ENCODE data around the gene USP43. TPM values are rescaled to one million over a fixed set of nuclear protein-coding genes. Genes with fewer than 3 reads are reported as not detected.

The USP43 gene
- polyA plus RNA-seq, 1 donor (not counting 4 experiments of a cell fraction or from before 2014, with no cell fraction given): 2.2 TPM

DNA sequence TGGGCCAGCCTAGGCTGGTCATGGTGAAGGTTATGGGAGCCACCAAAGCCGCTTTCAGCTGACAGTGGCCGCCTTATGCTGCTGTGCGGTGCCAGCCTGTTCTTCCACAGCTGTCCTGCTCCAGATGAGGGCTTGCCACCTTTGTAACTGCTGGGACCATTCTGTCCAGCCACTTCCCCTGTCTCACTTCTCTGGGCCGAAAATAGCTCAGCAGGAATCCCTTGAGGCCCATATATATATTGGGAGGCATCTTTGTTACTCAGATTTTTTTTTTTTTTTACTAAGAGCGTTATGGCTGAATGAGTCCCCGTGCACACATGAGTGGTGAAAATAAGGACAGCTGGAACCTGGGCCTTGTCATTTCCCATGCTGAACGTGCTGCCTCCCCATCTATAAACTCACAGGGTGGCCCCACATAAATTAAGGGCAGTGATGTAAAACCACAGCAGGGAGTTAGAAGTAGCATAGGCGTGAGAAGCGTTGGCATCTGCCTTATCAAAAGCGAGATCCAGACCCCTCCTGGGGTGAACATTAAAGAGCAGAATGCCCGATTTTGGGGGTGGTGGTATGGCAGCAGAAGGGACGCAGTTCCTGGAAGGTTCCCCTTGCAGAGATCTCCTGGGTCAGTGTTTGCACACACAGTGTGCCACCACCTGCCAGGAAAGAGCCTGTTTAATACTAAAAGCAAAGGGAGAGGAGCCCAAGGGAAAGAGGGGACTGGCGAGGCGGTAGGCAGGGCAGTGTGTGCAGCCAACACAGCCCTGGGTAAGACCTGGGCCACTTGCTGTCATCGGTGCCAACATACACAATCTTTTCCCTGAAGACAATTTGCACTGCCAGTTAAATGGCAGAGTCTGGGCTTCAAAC is 57.8 kb downstream of the USP43 start:
- FAIRE-seq (no peak), DNase-seq (ENCODE audit: low read depth, low spot score) (no peak)
- dilution Hi-C loops (cut with MboI; ENCODE audit: extremely low pct_ligation_motif_present, low sequenced_read_pairs): no loop called here
- H3K36me3 ChIP-seq (ENCODE audit: control insufficient read depth in 2 of 2, extremely low read depth in 1 of 2, insufficient read depth in 2 of 2, low read length in 2 of 2): peaks cover 14% of the 10 kb centered on the region in 2 experiments
- H3K4me1 ChIP-seq (ENCODE audit: control insufficient read depth, extremely low read depth, insufficient read depth, low read length): no peaks in the 10 kb centered on the region
- H4K20me1 ChIP-seq (ENCODE audit: control insufficient read depth, extremely low read depth, insufficient read depth, low read length): no peaks in the 10 kb centered on the region
- H2AFZ ChIP-seq (ENCODE audit: control insufficient read depth, low read length): no peak overlapping the region
- no peaks in the 10 kb centered on the region for H3K79me2 ChIP-seq (ENCODE audit: control insufficient read depth, insufficient read depth, low read length)
- H3K27ac ChIP-seq (ENCODE audit: control insufficient read depth, insufficient read depth, low read length): no peak overlapping the region
- no peaks in the 10 kb centered on the region for H3K9me3 ChIP-seq (ENCODE audit: control insufficient read depth, low read depth, low read length)
- TF ChIP-seq EZH2 (IDR thresholded peaks at IDR 0.05; ENCODE audit: low read length): no peak
- TF ChIP-seq, protein P1, sequence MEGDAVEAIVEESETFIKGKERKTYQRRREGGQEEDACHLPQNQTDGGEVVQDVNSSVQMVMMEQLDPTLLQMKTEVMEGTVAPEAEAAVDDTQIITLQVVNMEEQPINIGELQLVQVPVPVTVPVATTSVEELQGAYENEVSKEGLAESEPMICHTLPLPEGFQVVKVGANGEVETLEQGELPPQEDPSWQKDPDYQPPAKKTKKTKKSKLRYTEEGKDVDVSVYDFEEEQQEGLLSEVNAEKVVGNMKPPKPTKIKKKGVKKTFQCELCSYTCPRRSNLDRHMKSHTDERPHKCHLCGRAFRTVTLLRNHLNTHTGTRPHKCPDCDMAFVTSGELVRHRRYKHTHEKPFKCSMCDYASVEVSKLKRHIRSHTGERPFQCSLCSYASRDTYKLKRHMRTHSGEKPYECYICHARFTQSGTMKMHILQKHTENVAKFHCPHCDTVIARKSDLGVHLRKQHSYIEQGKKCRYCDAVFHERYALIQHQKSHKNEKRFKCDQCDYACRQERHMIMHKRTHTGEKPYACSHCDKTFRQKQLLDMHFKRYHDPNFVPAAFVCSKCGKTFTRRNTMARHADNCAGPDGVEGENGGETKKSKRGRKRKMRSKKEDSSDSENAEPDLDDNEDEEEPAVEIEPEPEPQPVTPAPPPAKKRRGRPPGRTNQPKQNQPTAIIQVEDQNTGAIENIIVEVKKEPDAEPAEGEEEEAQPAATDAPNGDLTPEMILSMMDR (optimal IDR thresholded peaks at IDR 0.05 in 1 of 3, IDR thresholded peaks at IDR 0.05 in 1 of 3, conservative IDR thresholded peaks at IDR 0.05 in 1 of 3; ENCODE audit: extremely low read depth in 1 of 3, insufficient read depth in 2 of 3, low read length in 3 of 3): no peak
- no peaks in the 10 kb centered on the region for H3K27me3 ChIP-seq (ENCODE audit: control insufficient read depth, extremely low read depth, insufficient read depth, low read length)
- no peak overlapping the region for H3K4me2 ChIP-seq (ENCODE audit: control insufficient read depth, extremely low read depth, insufficient read depth, low read depth, low read length)
- H3K9me1 ChIP-seq (ENCODE audit: control insufficient read depth, extremely low read depth, insufficient read depth, low read length): no peaks in the 10 kb centered on the region
- no peak overlapping the region for H3K4me3 ChIP-seq (ENCODE audit: control insufficient read depth in 2 of 3, extremely low read depth in 1 of 3, insufficient read depth in 2 of 3, low read depth in 1 of 3, low read length in 3 of 3)
- no peak overlapping the region for H3K9ac ChIP-seq (ENCODE audit: control insufficient read depth, extremely low read depth, insufficient read depth, low read length)

DNA sequence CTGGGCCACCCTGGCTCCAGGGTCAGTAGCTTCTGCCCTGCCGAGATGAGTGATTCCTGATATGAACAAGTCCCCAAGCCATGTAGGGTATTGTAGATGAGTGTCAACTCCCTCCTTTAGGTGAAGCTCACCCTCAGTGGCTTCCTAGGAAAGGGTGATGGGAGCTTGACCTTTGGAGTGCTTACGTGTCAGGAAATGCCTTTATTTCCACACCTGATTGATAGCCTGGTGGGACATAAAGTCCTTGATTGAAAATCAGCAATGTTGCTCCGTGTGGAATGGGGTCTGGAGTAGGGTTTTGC is 58.4 kb downstream of the USP43 start:
- Histone ChIP-seq H3K27me3 (ENCODE audit: control insufficient read depth, extremely low read depth, insufficient read depth, low read length) (no peaks in the 10 kb centered on the region), H3K36me3 (ENCODE audit: control insufficient read depth in 2 of 2, extremely low read depth in 1 of 2, insufficient read depth in 2 of 2, low read length in 2 of 2) (peaks cover 14% of the 10 kb centered on the region in 2 experiments), H3K9me3 (ENCODE audit: control insufficient read depth, low read depth, low read length) (no peaks in the 10 kb centered on the region), H3K4me1 (ENCODE audit: control insufficient read depth, extremely low read depth, insufficient read depth, low read length) (no peaks in the 10 kb centered on the region), H3K9ac (ENCODE audit: control insufficient read depth, extremely low read depth, insufficient read depth, low read length) (no peak overlapping the region), H3K4me3 (ENCODE audit: control insufficient read depth in 2 of 3, extremely low read depth in 1 of 3, insufficient read depth in 2 of 3, low read depth in 1 of 3, low read length in 3 of 3) (no peak overlapping the region), H4K20me1 (ENCODE audit: control insufficient read depth, extremely low read depth, insufficient read depth, low read length) (no peaks in the 10 kb centered on the region), H3K79me2 (ENCODE audit: control insufficient read depth, insufficient read depth, low read length) (no peaks in the 10 kb centered on the region), H2AFZ (ENCODE audit: control insufficient read depth, low read length) (no peak overlapping the region), H3K27ac (ENCODE audit: control insufficient read depth, insufficient read depth, low read length) (no peak overlapping the region), H3K9me1 (ENCODE audit: control insufficient read depth, extremely low read depth, insufficient read depth, low read length) (no peaks in the 10 kb centered on the region), H3K4me2 (ENCODE audit: control insufficient read depth, extremely low read depth, insufficient read depth, low read depth, low read length) (no peak overlapping the region)
- TF ChIP-seq, protein P1 (optimal IDR thresholded peaks at IDR 0.05 in 1 of 3, IDR thresholded peaks at IDR 0.05 in 1 of 3, conservative IDR thresholded peaks at IDR 0.05 in 1 of 3; ENCODE audit: extremely low read depth in 1 of 3, insufficient read depth in 2 of 3, low read length in 3 of 3): no peak
- TF ChIP-seq EZH2 (IDR thresholded peaks at IDR 0.05; ENCODE audit: low read length): no peak
- DNase-seq (ENCODE audit: low read depth, low spot score): no peak
- no peak for FAIRE-seq
- dilution Hi-C loops (cut with MboI; ENCODE audit: extremely low pct_ligation_motif_present, low sequenced_read_pairs): no loop called here

All from keratinocyte (primary cell).